ENCODE measurements around the gene GRID2. TPM values are rescaled to one million over a fixed set of nuclear protein-coding genes. Genes with fewer than 3 reads are reported as not detected.

Gene GRID2
- polyA plus RNA-seq, 1 of the 3 experiments (the other 2 are of a cell fraction): not detected

DNA sequence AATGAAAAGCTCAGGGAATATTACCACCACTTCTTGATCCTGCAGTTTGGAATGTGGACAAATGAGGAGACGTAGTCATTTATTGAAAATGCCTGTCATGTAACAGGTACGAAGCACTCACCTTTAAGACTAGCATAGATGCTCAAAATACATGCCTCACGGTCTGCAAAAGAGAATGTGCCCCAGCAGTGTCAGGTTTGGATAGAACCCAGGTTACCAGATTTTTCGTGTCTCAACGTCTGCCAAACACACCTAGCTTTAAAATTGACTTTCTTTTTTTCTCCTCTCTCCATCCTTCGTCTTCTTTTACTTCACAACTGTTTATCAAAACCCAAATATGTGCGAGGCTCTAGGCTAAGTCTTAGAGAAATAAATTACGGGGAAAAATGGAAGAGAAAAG is 918.0 kb downstream of the GRID2 start:
- no peak for DNase-seq
- Histone ChIP-seq H3K9ac (no peak overlapping the region), H3K9me2 (no peaks in the 10 kb centered on the region), H3F3A (replicated peaks; ENCODE audit: insufficient read depth) (no peaks in the 10 kb centered on the region), H3K4me1 (ENCODE audit: control insufficient read depth in 1 of 2, insufficient read depth in 2 of 2, low read depth in 1 of 2, low read length in 1 of 2) (no peaks in the 10 kb centered on the region), H3K4me3 (ENCODE audit: low read depth in 2 of 2, low read length in 1 of 2) (no peak overlapping the region), H3K4me2 (no peak overlapping the region), H4K20me1 (ENCODE audit: insufficient read depth) (no peaks in the 10 kb centered on the region), H2AFZ (ENCODE audit: low read depth) (no peak overlapping the region), H3K27ac (ENCODE audit: low read depth in 2 of 2, low read length in 1 of 2) (no peak overlapping the region), H3K36me3 (replicated peaks in 1 of 2; ENCODE audit: control insufficient read depth in 1 of 2, insufficient read depth in 2 of 2, low read length in 1 of 2) (no peaks in the 10 kb centered on the region), H3K27me3 (ENCODE audit: insufficient read depth) (no peaks in the 10 kb centered on the region), H3K79me2 (ENCODE audit: insufficient read depth) (no peaks in the 10 kb centered on the region), H3K9me3 (no peaks in the 10 kb centered on the region)
- ChIA-PET POLR2A (no interaction called here), CTCF (interaction anchor here (1.3 to 2.1 kb wide), 3 partner anchors 9 to 23 kb away, joined by 3 to 4 read pairs (median 3); no protein-coding TSS in a partner anchor)
- TF ChIP-seq RCOR1 (IDR thresholded peaks at IDR 0.05; ENCODE audit: low read length) (no peak), TCF12 (IDR thresholded peaks at IDR 0.05) (no peak), JUND (IDR thresholded peaks at IDR 0.05) (no peak), YY1 (IDR thresholded peaks at IDR 0.05; ENCODE audit: low read depth) (no peak), NFIC (IDR thresholded peaks at IDR 0.05; ENCODE audit: borderline replicate concordance) (no peak), FOXJ3 (CRISPR knock-in tag; IDR thresholded peaks at IDR 0.05) (no peak), GABPA (IDR thresholded peaks at IDR 0.05; ENCODE audit: low read depth) (no peak), EP300 (IDR thresholded peaks at IDR 0.05; ENCODE audit: borderline replicate concordance in 1 of 2, low read depth in 1 of 2, low read length in 1 of 2) (no peak), POLR2AphosphoS5 (IDR thresholded peaks at IDR 0.05; ENCODE audit: low read depth, low read length) (no peak)
- TF ChIP-seq, protein P1, sequence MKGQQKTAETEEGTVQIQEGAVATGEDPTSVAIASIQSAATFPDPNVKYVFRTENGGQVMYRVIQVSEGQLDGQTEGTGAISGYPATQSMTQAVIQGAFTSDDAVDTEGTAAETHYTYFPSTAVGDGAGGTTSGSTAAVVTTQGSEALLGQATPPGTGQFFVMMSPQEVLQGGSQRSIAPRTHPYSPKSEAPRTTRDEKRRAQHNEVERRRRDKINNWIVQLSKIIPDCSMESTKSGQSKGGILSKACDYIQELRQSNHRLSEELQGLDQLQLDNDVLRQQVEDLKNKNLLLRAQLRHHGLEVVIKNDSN (IDR thresholded peaks at IDR 0.05; ENCODE audit: borderline replicate concordance, low read depth): no peak
- TF ChIP-seq, protein P2, sequence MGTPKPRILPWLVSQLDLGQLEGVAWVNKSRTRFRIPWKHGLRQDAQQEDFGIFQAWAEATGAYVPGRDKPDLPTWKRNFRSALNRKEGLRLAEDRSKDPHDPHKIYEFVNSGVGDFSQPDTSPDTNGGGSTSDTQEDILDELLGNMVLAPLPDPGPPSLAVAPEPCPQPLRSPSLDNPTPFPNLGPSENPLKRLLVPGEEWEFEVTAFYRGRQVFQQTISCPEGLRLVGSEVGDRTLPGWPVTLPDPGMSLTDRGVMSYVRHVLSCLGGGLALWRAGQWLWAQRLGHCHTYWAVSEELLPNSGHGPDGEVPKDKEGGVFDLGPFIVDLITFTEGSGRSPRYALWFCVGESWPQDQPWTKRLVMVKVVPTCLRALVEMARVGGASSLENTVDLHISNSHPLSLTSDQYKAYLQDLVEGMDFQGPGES (IDR thresholded peaks at IDR 0.05; ENCODE audit: low read depth, low read length): no peak
- TF ChIP-seq, protein P3, sequence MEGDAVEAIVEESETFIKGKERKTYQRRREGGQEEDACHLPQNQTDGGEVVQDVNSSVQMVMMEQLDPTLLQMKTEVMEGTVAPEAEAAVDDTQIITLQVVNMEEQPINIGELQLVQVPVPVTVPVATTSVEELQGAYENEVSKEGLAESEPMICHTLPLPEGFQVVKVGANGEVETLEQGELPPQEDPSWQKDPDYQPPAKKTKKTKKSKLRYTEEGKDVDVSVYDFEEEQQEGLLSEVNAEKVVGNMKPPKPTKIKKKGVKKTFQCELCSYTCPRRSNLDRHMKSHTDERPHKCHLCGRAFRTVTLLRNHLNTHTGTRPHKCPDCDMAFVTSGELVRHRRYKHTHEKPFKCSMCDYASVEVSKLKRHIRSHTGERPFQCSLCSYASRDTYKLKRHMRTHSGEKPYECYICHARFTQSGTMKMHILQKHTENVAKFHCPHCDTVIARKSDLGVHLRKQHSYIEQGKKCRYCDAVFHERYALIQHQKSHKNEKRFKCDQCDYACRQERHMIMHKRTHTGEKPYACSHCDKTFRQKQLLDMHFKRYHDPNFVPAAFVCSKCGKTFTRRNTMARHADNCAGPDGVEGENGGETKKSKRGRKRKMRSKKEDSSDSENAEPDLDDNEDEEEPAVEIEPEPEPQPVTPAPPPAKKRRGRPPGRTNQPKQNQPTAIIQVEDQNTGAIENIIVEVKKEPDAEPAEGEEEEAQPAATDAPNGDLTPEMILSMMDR (IDR thresholded peaks at IDR 0.05): no peak
- 52% methylated on average over 8 of the region's 8 CpGs for WGBS (ENCODE audit: low lambda C conversion rate)

GRCh38 chr4:93228021-93228420 is 924.3 kb downstream of the GRID2 start:
- WGBS (ENCODE audit: low lambda C conversion rate): 44% methylated on average over 3 of the region's 3 CpGs
- Histone ChIP-seq H3K27me3 (ENCODE audit: insufficient read depth) (no peaks in the 10 kb centered on the region), H3K4me1 (ENCODE audit: control insufficient read depth in 1 of 2, insufficient read depth in 2 of 2, low read depth in 1 of 2, low read length in 1 of 2) (no peaks in the 10 kb centered on the region; a peak in 1 of 4 replicates), H3K9ac (no peak overlapping the region), H3F3A (replicated peaks; ENCODE audit: insufficient read depth) (no peaks in the 10 kb centered on the region), H3K27ac (ENCODE audit: low read depth in 2 of 2, low read length in 1 of 2) (no peak overlapping the region), H3K4me3 (ENCODE audit: low read depth in 2 of 2, low read length in 1 of 2) (no peak overlapping the region), H2AFZ (ENCODE audit: low read depth) (no peak overlapping the region), H3K9me3 (no peaks in the 10 kb centered on the region), H3K36me3 (replicated peaks in 1 of 2; ENCODE audit: control insufficient read depth in 1 of 2, insufficient read depth in 2 of 2, low read length in 1 of 2) (no peaks in the 10 kb centered on the region), H4K20me1 (ENCODE audit: insufficient read depth) (no peaks in the 10 kb centered on the region), H3K4me2 (no peak overlapping the region), H3K79me2 (ENCODE audit: insufficient read depth) (no peaks in the 10 kb centered on the region), H3K9me2 (no peaks in the 10 kb centered on the region)
- POLR2A ChIA-PET: no interaction called here
- CTCF ChIA-PET: no interaction called here
- TF ChIP-seq GATA2 (CRISPR knock-in tag; IDR thresholded peaks at IDR 0.05): no peak
- TF ChIP-seq EZH2phosphoT487 (IDR thresholded peaks at IDR 0.05; ENCODE audit: borderline replicate concordance, low read depth): no peak
- TF ChIP-seq, protein P2 (IDR thresholded peaks at IDR 0.05; ENCODE audit: low read depth, low read length): no peak
- TF ChIP-seq YY1 (IDR thresholded peaks at IDR 0.05; ENCODE audit: low read depth): no peak
- no peak for TF ChIP-seq JUND (IDR thresholded peaks at IDR 0.05)
- no peak for TF ChIP-seq FOXJ3 (CRISPR knock-in tag; IDR thresholded peaks at IDR 0.05)
- TF ChIP-seq ZBTB33 (IDR thresholded peaks at IDR 0.05; ENCODE audit: borderline replicate concordance, low read depth): no peak
- TF ChIP-seq RXRA (IDR thresholded peaks at IDR 0.05; ENCODE audit: borderline replicate concordance, low read depth): no peak
- TF ChIP-seq EP300 (IDR thresholded peaks at IDR 0.05; ENCODE audit: borderline replicate concordance in 1 of 2, low read depth in 1 of 2, low read length in 1 of 2): no peak
- TF ChIP-seq ELF1 (IDR thresholded peaks at IDR 0.05): no peak
- no peak for TF ChIP-seq NFIC (IDR thresholded peaks at IDR 0.05; ENCODE audit: borderline replicate concordance)
- TF ChIP-seq NRF1 (IDR thresholded peaks at IDR 0.05; ENCODE audit: low read depth, low read length): no peak
- DNase-seq: no peak

Data from SK-N-SH (cell line).